ENCODE measurements around the gene ZNF195. TPM values are rescaled to one million over a fixed set of nuclear protein-coding genes. Genes with fewer than 3 reads are reported as not detected.
A peak's percentile ranks its signal among the peaks of the same experiment; 100 is the strongest.
"Not testable (repeated sequence)": the region's sequence is repeated elsewhere in the genome, so short reads cannot be mapped to it uniquely, and the experiment has no call there.

Gene ZNF195
- polyA plus RNA-seq, 6 donors from 2014 or later: 21.7 to 33.2 (median 28.0) TPM

DNA sequence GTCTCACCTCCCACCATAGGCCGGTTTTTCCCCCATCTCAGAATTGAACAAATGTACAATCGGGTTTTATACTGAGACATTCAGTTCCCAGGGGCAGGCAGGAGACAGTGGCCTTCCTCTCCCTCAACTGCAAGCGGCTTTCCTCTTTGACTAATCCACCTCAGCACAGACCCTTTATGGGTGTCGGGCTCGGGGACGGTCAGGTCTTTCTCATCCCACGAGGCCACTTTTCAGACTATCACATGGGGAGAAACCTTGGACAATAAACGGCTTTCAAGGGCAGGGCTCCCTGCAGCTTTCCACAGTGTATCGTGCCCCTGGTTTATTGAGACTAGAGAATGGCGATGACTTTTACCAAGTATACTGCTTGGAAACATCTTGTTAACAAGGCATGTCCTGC lies 16.0 kb upstream of the ZNF195 start:
- DNase-seq; H3K4me3 Mint-ChIP-seq; H3K4me1 Mint-ChIP-seq; H3K9me3 Mint-ChIP-seq; H3K27ac Mint-ChIP-seq; ATAC-seq (ENCODE audit: low read depth in 2 of 2); H3K36me3 Mint-ChIP-seq: not testable (repeated sequence)
- H3K27me3 Mint-ChIP-seq: peaks cover 13 to 41% (median 23%) of the 10 kb centered on the region in 3 donors

DNA sequence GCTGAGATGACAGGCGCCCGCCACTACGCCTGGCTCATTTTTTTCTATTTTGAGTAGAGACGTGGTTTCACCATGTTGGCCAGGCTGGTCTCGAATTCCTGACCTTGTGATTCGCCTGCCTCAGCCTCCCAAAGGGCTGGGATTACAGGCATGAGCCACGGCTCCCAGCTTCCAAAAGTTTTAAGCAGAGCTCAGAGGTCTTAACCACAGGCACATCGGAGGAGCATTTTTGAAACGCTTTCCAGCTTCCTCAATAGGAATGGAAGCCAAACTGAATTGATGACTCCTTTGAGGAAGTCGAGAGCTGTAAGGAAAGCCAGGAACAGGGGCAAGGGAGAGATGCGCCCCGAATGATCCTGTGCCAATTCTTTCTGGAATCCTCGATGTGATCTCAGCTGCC lies 14.5 kb upstream of the ZNF195 start:
- not testable (repeated sequence) for H3K4me1 Mint-ChIP-seq; H3K27ac Mint-ChIP-seq; ATAC-seq (ENCODE audit: low read depth in 2 of 2); H3K4me3 Mint-ChIP-seq; H3K36me3 Mint-ChIP-seq; DNase-seq; H3K9me3 Mint-ChIP-seq
- H3K27me3 Mint-ChIP-seq: peaks cover 8 to 43% (median 12%) of the 10 kb centered on the region in 3 donors

DNA sequence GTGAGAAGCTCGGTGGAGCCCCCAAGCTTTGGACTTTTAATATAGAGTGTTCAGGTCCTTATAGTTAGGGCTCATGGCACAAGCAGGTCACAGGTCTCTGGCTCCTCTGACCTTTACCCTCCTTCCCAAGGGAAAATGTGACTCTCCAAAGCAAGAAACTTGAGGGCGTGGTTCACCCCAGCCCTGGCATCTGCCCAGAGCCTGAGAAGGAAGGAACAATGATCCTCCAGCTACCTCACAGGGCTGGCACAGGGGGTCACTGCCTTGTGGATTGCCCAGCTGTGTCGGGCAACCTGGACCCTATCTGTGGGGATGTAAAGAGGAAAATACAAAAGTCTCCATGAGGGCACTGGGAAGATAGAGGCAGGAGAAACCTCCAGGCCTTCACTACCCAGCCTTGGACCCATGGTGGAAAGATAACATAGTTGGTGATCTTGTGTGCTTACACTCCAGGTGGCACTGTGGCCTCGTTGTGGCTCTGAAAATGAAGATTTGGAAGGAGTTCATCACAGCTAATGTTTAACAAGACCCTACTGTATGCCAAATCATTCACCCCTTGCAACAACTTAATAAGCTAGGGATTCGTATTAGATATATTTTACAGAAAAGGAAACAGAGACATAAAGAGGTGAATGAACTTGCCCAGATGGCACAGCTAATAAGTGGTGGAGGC lies 3.8 kb upstream of the ZNF195 start:
- Mint-ChIP-seq H3K36me3 (peaks cover 0 to 8% of the 10 kb centered on the region in 2 donors), H3K4me3 (no peak overlapping the region), H3K27ac (no peak overlapping the region), H3K27me3 (peaks cover 9 to 35% (median 29%) of the 10 kb centered on the region in 3 donors), H3K9me3 (peaks cover 0 to 7% (median 0%) of the 10 kb centered on the region in 7 donors), H3K4me1 (peaks cover 5 to 22% (median 17%) of the 10 kb centered on the region in 3 donors)
- no peak for ATAC-seq (ENCODE audit: low read depth in 2 of 2)
- DNase-seq: no peak

DNA sequence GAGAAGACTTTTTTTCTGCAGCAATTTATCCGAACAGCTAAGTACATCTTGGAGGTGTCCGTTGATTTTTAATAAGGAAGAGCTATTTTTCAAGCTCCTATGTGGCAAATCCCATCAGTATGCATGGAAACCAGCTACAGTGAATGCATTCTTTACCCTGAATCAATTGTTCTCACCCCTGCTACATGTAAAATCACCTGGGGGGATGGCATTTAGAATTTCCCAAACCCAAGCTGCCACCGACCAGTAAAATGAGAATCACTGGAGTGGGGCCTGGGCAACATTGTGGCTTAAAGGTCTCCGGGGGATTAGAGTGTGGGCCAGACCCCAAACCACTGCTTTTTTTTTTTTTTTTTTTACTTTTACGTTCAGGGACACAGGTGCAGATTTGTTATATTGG lies 2.8 kb upstream of the ZNF195 start:
- DNase-seq: no peak
- Mint-ChIP-seq H3K27me3 (peaks cover 9 to 35% (median 28%) of the 10 kb centered on the region in 3 donors), H3K4me3 (peak overlapping the region in 1 of 8 donors; percentile 91), H3K36me3 (peaks cover 0 to 7% of the 10 kb centered on the region in 2 donors), H3K9me3 (peaks cover 0 to 7% (median 0%) of the 10 kb centered on the region in 7 donors), H3K4me1 (peaks cover 13 to 30% (median 27%) of the 10 kb centered on the region in 3 donors), H3K27ac (no peak overlapping the region)
- no peak for ATAC-seq (ENCODE audit: low read depth in 2 of 2)

DNA sequence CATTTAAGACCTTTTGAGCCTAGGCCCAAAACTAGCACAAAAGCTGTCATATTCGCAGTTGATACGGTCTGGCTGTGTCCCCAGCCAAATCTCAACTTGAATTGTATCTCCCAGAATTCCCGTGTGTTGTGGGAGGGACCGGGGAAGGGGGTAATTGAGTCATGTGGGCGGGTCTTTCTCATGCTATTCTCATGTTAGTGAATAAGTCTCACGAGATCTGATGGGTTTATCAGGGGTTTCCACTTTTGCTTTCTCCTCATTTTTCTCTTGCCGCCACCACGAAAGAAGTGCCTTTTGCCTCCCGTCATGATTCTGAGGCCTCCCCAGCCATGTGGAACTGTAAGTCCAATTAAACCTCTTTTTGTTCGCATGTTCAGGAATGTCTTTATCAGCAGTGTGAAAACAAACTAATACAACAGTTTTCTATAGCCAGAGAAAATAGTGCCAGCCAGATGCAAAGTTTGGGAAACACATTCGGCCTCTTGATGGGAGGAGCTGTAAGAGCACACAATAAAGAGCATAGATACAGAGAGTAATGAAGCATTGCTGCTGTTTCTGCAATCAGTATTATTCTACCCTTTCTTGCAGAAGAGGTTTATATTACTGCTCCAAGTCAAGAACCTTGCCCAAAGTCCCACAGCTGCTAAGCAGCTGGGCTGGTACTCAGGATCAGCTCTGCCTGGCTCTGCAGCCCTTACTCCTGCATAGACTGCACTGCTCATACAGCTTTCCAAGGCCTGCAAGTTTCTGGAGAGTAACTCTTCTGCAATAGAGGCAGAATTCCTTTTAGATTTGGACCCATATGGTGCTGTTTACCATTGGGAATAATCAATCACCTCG lies 2.0 kb upstream of the ZNF195 start:
- H3K9me3 Mint-ChIP-seq: peaks cover 0 to 4% (median 0%) of the 10 kb centered on the region in 7 donors
- ATAC-seq (ENCODE audit: low read depth in 2 of 2) (no peak), DNase-seq (no peak)
- peaks cover 13 to 39% (median 36%) of the 10 kb centered on the region in 3 donors for H3K4me1 Mint-ChIP-seq
- peak overlapping the region in 2 of 6 donors; percentile 5 to 82 for H3K27ac Mint-ChIP-seq
- H3K27me3 Mint-ChIP-seq: peaks cover 9 to 27% (median 20%) of the 10 kb centered on the region in 3 donors
- H3K4me3 Mint-ChIP-seq: peak overlapping the region in 4 of 8 donors; percentile 37 to 91 (median 66)
- no peaks in the 10 kb centered on the region for H3K36me3 Mint-ChIP-seq

DNA sequence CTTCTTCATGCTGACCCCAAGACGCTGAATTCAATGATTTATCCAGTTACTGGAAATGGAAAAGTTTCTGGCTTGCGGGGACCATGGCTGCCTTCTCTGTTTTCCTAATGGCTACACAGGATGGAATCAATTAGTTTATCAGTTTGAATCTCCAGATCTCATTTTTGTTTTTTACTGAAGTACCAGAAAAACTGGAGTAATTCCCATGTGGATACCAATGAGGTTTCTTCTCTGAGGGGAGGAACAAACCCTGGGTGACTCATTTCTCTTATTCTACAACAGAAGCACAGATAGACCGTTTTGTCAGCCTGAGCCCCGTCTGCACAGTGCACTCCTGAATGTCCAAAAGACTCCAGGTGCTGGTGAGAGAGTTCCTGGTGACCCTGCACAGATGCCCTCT lies 3.4 kb downstream of the ZNF195 start:
- peaks cover 20 to 61% (median 50%) of the 10 kb centered on the region in 3 donors for H3K4me1 Mint-ChIP-seq
- H3K36me3 Mint-ChIP-seq: peaks cover 11 to 13% of the 10 kb centered on the region in 2 donors
- peak overlapping the region in 3 of 6 donors; percentile 53 to 82 (median 55) for H3K27ac Mint-ChIP-seq
- DNase-seq (no peak), ATAC-seq (ENCODE audit: low read depth in 2 of 2) (no peak)
- no peaks in the 10 kb centered on the region for H3K27me3 Mint-ChIP-seq
- H3K9me3 Mint-ChIP-seq: no peaks in the 10 kb centered on the region
- H3K4me3 Mint-ChIP-seq: peak overlapping the region in 3 of 8 donors; percentile 27 to 58 (median 37)

DNA sequence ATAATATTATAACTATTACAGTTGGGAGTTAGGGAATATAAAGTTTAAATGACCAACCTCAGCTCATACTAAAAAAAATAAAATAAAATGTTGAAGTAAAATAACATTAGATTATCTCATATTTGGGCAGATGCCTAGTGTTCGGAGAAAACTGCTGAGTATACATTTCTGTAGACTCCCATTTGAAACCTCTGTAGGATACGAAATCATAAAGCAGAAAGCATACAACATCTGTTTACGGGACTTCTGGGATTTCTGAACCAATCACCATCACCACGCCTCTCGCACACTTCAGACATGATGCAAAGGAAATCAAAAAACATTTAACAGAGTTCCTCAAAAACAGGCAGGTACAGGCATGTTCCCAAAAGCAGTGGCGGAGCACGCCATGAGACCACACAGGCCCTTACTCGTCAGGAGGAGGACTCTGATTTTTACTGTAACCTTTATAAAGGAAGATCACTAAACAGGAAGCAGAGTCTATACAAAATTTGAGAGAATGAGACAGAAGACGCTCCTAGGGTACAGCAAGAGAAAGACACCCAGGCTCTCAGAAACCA lies 8.6 kb downstream of the ZNF195 start:
- peaks cover 35 to 46% of the 10 kb centered on the region in 2 donors for H3K36me3 Mint-ChIP-seq
- peaks cover 6 to 20% (median 7%) of the 10 kb centered on the region in 3 donors for H3K4me1 Mint-ChIP-seq
- peak overlapping the region in 1 of 6 donors; percentile 60 for H3K27ac Mint-ChIP-seq
- H3K9me3 Mint-ChIP-seq: peaks cover 0 to 20% (median 10%) of the 10 kb centered on the region in 7 donors
- no peak for ATAC-seq (ENCODE audit: low read depth in 2 of 2)
- H3K27me3 Mint-ChIP-seq: no peaks in the 10 kb centered on the region
- DNase-seq: no peak
- no peak overlapping the region for H3K4me3 Mint-ChIP-seq

DNA sequence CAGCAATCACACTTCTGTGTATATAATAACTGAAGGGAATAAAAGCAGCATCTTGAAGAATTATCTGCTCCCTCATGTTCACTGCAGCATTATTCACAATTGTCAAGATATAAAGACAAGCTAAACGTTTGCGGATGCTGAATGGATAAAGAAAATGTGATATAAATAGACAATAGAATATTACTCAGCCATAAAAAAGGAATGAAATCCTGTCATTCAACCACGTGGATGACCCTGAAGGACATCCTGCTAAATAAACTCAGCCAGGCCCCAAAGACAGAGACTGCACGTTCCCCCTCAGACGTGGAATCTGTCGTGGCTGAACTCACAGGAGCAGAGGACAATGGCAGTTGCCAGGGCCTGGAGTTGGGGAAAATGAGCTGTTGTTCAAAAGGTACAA lies 9.6 kb downstream of the ZNF195 start:
- Mint-ChIP-seq H3K9me3 (peaks cover 4 to 27% (median 16%) of the 10 kb centered on the region in 7 donors), H3K36me3 (peaks cover 45 to 56% of the 10 kb centered on the region in 2 donors), H3K4me1 (peaks cover 4 to 10% (median 6%) of the 10 kb centered on the region in 3 donors), H3K27ac (no peak overlapping the region), H3K4me3 (no peak overlapping the region), H3K27me3 (no peaks in the 10 kb centered on the region)
- DNase-seq (no peak), ATAC-seq (ENCODE audit: low read depth in 2 of 2) (no peak)

DNA sequence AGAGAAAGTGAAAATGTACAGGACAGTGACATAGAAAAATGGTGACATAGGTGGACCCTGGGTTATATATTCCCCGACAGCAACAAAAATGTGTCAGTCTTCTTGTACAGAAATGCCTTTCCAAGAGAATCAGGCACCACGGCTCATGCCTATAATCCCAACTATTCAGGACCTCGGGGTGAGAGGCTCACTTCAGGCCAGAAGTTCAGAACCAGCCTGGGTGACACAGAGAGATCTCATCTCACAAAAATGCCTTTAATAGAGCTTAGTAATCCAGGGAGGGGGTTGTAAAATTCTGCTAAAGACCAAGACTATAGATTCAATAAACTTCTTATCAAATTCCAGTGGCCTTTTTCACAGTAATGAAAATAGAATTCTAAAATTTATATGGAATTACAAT lies 10.7 kb downstream of the ZNF195 start:
- H3K4me3 Mint-ChIP-seq: no peak overlapping the region
- H3K4me1 Mint-ChIP-seq: no peaks in the 10 kb centered on the region
- peaks cover 57 to 68% of the 10 kb centered on the region in 2 donors for H3K36me3 Mint-ChIP-seq
- H3K27me3 Mint-ChIP-seq: no peaks in the 10 kb centered on the region
- H3K9me3 Mint-ChIP-seq: peaks cover 6 to 38% (median 27%) of the 10 kb centered on the region in 7 donors
- ATAC-seq (ENCODE audit: low read depth in 2 of 2) (no peak), DNase-seq (no peak)
- no peak overlapping the region for H3K27ac Mint-ChIP-seq

DNA sequence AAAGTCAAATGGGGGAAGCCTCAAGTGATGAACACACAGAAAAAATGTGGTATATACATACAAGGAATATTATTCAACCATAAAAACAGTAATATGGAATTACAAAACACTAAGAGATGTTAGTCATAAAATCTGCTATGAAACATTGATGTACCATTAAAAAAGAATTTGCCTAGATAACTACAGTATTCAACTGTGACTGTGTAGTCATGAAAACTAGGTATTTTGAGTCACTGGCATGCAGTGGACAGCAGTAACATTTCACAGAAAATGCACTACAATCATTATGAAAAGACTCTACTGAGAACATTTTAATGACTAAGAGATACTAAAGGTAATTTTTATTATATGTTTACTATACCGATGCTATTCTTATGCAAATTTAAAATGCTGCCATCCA lies 11.7 kb downstream of the ZNF195 start:
- no peak for ATAC-seq (ENCODE audit: low read depth in 2 of 2)
- Mint-ChIP-seq H3K36me3 (peaks cover 67 to 78% of the 10 kb centered on the region in 2 donors), H3K9me3 (peaks cover 14 to 48% (median 36%) of the 10 kb centered on the region in 7 donors), H3K4me1 (peaks cover 0 to 6% (median 4%) of the 10 kb centered on the region in 3 donors), H3K4me3 (no peak overlapping the region), H3K27me3 (no peaks in the 10 kb centered on the region), H3K27ac (no peak overlapping the region)
- no peak for DNase-seq

DNA sequence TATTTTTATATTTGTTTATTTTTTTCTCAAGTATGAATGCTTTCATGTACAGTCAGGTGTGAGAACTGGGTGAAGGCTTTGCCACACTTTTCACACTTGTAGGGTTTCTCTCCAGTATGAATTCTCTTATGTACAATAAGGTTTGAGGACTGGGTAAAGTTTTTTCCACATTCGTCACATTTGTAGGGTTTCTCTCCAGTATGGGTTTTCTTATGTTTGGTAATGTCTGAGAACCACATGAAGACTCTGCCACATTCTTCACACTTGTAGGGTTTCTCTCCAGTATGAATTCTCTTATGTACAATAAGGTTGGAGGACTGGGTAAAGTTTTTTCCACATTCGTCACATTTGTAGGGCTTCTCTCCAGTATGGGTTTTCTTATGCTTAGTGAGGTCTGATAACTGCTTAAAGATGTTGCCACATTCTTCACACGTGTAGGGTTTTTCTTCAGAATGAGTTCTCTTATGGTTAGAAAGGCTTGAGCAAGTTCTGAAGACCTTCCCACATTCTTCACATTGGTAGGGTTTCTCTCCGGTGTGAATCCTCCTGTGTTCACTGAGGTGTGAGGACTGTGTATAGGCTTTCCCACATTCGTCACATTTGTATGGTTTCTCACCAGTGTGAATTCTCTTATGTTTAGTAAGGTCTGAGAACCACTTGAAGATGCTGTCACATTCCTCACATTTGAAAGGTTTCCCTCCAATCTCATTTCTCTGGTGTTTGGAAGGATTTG lies 19.7 kb downstream of the ZNF195 start:
- ATAC-seq (ENCODE audit: low read depth in 2 of 2) (no peak), DNase-seq (no peak)
- Mint-ChIP-seq H3K4me1 (peaks cover 0 to 6% (median 4%) of the 10 kb centered on the region in 3 donors), H3K27ac (no peak overlapping the region), H3K4me3 (no peak overlapping the region), H3K9me3 (peaks cover 19 to 83% (median 72%) of the 10 kb centered on the region in 7 donors), H3K27me3 (no peaks in the 10 kb centered on the region), H3K36me3 (peaks cover 73 to 76% of the 10 kb centered on the region in 2 donors)

DNA sequence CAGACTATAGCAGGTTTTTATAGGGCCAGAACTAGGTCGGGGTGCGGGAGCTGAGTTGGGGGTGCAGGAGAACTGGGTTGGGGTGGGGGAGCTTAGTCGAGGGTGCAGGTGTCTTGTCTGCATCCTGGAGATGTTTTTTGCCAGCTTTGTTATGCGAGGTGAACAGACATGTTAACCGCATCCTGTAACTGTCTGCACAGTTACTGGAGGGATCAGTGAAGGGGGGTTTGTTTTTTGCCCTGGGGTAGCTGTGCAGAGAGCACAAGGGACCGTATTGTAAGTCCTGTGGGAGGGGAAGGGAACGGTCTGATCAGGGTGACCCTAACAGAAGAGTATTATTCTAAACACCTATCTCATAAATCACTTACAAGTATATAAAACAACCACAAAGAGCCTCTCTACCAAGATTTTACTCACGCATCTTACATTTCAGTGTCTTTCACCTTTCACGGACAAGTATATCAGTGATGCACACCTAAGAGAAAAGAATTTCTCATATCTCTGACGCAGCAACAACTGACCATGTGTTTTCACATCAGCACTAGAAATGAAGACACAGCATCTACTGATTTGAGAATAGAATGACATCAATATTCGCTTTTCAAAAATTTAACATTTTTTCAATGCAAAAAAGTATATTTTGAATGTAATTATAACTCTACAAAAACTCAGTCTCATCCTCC lies 20.8 kb downstream of the ZNF195 start:
- peaks cover 0 to 6% (median 4%) of the 10 kb centered on the region in 3 donors for H3K4me1 Mint-ChIP-seq
- H3K4me3 Mint-ChIP-seq: no peak overlapping the region
- no peak for DNase-seq
- H3K9me3 Mint-ChIP-seq: peaks cover 9 to 72% (median 61%) of the 10 kb centered on the region in 7 donors
- H3K36me3 Mint-ChIP-seq: peaks cover 62 to 65% of the 10 kb centered on the region in 2 donors
- H3K27ac Mint-ChIP-seq: no peak overlapping the region
- ATAC-seq (ENCODE audit: low read depth in 2 of 2): no peak
- H3K27me3 Mint-ChIP-seq: no peaks in the 10 kb centered on the region

Measured in naive B cell (primary cell).